ENCODE data around the gene ATF7IP2.
"Not testable (repeated sequence)": the region's sequence is repeated elsewhere in the genome, so short reads cannot be mapped to it uniquely, and the experiment has no call there.

ATF7IP2 gene

DNA sequence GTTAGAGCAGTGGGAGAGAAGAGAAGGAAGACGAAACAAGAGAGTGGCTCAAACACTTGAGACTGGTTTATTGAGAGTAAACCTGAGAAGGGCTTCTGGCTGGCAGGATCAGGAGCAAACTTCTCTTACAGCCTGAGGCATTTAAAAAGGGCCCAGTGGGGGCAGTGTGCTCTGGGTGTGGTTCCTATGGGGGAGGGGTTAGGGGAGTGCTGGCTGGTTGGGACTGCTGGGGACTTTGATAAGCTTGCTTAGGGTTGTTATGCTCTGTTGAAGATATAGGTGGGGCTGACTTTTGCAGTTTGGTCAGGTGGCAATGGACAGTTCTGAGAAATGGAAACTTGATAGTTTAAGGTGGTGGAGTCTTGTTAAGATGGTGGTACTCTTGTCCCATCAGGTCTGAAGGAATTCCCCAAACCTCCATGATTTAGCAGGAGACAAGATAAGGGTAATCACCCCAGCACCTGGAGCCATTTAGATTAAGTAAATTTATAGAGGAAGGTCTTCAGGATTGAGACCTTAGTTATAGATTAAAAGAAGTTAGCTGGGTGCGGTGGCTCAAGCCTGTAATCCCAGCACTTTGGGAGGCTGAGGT, 115.3 kb downstream of the ATF7IP2 start:
- no peak for DNase-seq (ENCODE audit: extremely low read depth, low read depth)
- TF ChIP-seq, protein P1, sequence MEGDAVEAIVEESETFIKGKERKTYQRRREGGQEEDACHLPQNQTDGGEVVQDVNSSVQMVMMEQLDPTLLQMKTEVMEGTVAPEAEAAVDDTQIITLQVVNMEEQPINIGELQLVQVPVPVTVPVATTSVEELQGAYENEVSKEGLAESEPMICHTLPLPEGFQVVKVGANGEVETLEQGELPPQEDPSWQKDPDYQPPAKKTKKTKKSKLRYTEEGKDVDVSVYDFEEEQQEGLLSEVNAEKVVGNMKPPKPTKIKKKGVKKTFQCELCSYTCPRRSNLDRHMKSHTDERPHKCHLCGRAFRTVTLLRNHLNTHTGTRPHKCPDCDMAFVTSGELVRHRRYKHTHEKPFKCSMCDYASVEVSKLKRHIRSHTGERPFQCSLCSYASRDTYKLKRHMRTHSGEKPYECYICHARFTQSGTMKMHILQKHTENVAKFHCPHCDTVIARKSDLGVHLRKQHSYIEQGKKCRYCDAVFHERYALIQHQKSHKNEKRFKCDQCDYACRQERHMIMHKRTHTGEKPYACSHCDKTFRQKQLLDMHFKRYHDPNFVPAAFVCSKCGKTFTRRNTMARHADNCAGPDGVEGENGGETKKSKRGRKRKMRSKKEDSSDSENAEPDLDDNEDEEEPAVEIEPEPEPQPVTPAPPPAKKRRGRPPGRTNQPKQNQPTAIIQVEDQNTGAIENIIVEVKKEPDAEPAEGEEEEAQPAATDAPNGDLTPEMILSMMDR (IDR thresholded peaks at IDR 0.05; ENCODE audit: low read depth, low read length, missing control alignments): no peak
- H3K4me3 ChIP-seq (replicated peaks; ENCODE audit: low read depth, low read length): no peak overlapping the region

DNA sequence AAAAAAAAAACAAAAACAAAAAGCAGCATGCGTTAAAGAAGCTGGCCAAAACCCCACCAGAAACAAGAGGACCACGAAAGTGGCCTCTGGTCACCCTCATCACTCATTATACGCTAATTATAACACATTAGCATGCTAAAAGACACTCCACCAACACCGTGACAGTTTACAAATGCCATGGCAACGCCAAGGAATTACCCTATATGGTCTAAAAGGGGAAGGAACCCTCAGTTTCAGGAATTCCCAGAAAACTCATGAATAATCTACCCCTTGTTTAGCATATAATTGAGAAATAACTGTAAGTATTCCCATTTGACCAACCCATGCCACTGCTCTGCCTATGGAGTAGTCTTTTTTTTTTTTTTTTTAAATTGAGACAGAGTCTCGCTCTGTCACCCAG, 116.9 kb downstream of the ATF7IP2 start:
- no peak for DNase-seq (ENCODE audit: extremely low read depth, low read depth)
- TF ChIP-seq, protein P1 (IDR thresholded peaks at IDR 0.05; ENCODE audit: low read depth, low read length, missing control alignments): no peak
- H3K4me3 ChIP-seq (replicated peaks; ENCODE audit: low read depth, low read length): no peak overlapping the region

DNA sequence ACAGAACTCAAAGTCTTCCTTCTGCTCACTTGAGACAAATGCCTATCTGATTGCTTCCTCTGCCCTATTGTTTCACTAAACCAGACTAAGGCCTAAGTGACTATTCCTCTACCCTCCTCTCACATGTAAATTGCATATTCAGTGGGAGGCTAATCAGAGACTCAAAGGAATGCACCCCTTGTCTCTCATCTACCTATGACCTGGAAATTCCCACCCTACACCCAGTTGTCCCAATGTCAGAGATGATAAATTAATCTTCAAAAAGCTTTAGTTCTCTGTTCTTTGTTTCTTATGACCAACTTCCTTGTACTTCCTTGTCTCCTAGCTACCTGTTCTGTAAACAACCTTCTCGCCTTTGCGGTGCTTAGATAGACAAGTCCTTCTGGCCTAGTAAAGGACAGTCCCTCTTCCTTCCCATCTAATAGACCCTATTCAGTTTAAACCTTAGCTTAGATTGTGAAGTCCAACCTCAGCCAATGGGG, 118.6 kb downstream of the ATF7IP2 start:
- no peak for DNase-seq (ENCODE audit: extremely low read depth, low read depth)
- TF ChIP-seq, protein P1 (IDR thresholded peaks at IDR 0.05; ENCODE audit: low read depth, low read length, missing control alignments): no peak

DNA sequence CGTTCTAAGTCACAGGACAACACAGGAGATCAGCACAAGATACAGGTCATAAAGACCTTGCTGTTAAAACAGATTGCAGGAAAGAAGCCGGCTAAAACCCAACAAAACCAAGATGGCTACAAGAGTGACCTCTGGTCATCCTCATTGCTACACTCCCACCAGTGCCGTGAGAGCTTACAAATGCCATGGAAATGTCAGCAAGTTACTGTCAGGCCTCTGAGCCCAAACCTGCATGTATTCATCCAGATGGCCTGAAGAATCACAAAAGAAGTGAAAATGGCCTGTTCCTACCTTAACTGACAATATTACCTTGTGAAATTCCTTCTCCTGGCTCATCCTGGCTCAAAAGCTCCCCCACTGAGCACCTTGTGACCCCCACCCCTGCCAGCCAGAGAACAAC, 119.4 kb downstream of the ATF7IP2 start:
- H3K4me3 ChIP-seq (replicated peaks; ENCODE audit: low read depth, low read length); DNase-seq (ENCODE audit: extremely low read depth, low read depth): not testable (repeated sequence)

More for the DNA sequence above, 118.6 kb downstream of the ATF7IP2 start:
- no peak overlapping the region for H3K4me3 ChIP-seq (replicated peaks; ENCODE audit: low read depth, low read length)

DNA sequence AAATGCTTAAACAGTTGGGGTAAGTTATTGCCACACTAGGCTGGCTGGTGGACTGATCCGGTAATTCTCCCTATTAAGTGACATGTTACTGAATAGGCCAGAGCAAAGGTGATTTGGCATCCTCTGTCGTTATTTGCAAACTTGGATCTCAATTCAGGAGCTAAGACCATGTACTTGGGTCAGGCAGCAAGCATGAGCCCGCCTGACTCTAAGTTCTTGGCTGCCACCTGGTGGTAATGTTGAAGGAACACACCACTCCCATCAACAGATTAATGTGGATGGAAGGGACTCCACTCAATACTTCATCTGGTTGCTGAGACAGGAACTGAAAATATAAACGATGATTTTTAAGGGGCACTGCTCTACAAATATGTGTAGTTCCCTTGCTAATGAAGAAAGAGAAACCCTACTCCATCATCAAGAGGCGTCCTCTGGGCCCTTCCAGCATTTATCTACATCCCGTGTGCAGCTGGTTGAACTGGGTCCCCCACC, 123.7 kb downstream of the ATF7IP2 start:
- TF ChIP-seq, protein P1 (IDR thresholded peaks at IDR 0.05; ENCODE audit: low read depth, low read length, missing control alignments): peak; percentile 76
- peak; percentile 52 for DNase-seq (ENCODE audit: extremely low read depth, low read depth)
- no peak overlapping the region for H3K4me3 ChIP-seq (replicated peaks; ENCODE audit: low read depth, low read length)

DNA sequence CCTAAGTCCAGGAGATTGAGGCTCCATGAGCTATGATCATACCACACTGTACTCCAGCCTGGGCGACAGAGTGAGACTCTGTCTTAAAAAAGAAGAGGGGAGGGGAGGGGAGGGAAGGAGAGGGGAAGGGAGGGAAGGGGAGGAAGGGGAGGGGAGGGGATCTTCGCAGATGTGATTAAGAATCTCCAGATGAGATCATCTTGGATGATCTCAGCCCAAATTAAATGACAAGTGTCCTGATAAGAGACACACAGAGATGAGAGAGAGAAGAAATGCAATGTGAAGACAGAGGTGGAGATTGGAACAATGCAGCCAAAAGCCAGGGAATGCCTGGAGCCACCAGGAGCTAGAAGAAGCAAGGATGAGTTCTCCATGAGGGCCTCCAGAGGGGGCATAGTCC, 124.4 kb downstream of the ATF7IP2 start:
- no peak for DNase-seq (ENCODE audit: extremely low read depth, low read depth)
- TF ChIP-seq, protein P1 (IDR thresholded peaks at IDR 0.05; ENCODE audit: low read depth, low read length, missing control alignments): no peak
- H3K4me3 ChIP-seq (replicated peaks; ENCODE audit: low read depth, low read length): no peak overlapping the region

DNA sequence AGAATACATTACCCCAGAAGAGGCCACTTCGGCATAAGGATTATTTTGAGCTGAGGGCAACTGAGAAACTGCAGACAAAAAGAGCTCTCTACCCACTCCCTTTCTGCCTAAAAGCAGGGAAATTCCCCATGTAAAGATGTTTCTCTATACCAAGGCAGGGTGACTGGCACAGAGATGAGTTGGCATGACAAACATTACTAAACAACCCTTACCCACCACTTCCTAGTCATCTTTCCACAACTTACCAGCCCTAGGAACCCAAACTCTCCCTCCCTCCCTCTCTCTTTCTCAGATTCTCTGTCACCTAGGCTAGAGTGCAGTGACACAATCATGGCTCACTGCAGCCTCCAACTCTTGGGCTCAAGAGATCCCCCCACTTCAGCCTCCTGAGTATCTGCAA, 126.0 kb downstream of the ATF7IP2 start:
- TF ChIP-seq, protein P1 (IDR thresholded peaks at IDR 0.05; ENCODE audit: low read depth, low read length, missing control alignments): no peak
- no peak overlapping the region for H3K4me3 ChIP-seq (replicated peaks; ENCODE audit: low read depth, low read length)
- DNase-seq (ENCODE audit: extremely low read depth, low read depth): no peak

All from HFF-Myc (cell line).